ENCODE data around the gene CRACR2B.

CRACR2B gene

DNA sequence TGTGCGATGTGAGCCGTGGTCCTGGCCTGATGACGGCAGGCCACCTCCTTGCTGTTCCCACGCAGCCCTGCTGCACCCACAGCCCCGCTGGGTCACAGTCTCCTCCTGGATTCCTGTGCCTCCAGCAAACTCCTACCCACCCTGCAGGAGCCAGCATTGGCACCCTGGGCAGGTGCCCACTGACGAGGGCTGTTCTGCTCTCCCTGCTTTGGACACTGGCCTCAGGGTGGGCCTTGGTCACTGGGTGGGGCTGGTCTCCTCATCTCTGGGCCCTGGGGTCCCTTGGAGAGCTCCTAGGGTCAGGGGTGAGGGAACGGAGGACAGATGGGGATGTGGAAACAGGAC lies 27.6 kb downstream of the CRACR2B start:
- no peak for DNase-seq

DNA sequence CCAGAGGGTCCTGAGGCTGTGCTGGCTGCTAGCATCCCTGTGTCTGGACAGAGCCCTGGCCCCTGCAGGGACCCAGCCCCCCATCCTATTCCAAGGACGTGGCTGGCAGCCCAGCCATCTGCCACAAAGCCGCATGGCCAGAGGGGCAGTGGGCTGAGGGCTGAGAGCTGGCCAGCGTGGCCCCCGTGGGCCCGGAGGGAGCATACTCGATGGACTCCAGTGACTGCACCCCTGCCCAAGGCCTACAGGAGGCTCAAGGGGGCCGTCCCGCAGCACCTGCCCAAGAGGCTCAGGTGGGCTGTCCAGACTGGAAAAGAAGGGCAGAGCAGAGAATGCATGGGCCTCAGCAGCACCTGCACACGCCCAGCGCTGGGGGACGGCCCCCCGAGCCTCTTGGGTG lies 28.1 kb downstream of the CRACR2B start:
- no peak for DNase-seq

DNA sequence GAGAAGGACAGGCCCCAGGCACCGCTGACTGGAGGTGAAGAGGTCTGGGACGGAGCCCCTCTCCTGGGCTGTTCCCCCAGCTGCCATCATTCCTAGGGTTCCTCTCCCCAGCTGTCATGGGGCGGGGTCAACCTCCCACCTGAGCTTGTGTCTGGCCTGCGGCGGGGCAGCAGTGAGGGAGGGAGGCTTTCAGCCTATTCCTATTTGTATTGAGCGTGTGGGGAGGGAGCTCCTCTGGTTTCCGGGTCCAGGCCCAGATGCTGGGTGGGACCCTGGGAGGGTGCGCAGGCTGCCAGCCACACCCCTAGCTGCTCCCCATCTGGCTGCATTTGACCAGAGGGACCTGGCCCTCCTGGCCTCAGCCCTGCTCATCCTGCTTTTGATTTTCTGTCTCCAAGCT lies 28.7 kb downstream of the CRACR2B start:
- DNase-seq, result no peak

DNA sequence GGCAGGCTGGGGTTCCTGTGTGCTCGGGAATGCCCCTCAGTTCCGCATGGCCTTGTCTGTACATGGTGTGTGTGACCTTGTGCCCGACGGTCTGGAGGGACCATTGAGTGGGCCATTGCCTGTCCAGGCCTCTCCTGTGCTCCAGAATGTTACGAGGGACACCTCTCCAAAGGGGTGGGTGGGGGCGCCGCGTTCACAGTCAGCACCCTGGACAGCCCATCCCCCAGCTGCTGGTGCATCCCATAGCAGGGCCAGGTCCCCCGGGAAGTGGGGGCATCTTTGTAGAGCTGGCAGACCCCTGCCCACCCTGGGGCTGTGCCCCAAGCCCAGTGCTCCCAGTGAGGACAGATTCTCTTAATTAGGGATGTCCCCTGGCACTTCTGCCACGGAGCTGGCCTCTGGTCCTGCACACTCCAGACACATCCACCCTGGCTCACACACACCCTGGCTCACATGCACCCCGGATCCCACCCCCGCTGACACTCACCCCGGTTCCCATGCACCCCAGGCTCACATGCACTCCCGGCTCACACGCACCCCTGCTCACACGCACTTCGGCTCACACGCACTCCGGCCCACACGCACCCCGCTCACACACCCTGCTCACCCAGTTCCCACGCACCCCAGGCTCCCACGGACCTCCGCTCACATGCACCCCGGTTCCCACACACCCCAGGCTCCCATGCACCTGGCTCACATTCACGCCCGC lies 30.5 kb downstream of the CRACR2B start:
- DNase-seq, result no peak

DNA sequence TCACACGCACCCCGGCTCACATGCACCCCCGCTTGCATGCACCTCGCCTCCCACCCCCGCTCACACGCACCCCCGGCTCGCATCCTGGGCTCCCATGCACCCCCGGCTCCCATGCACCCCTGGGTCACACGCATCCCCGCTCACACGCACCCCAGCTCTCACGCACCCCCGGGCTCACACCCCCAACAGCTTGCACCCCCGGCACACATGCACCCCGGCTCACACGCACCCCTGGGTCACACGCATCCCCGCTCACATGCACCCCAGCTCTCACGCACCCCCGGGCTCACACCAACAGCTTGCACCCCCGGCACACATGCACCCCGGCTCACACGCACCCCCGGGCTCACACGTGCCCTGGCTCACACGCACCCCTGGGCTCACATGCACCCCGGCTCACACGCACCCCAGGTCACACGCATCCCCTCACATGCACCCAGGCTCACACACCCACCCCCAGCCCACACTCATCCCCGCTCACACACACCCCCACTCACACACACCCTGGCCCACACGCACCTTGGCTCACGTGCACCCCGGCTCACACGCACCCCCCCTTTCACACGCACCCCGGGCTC lies 31.1 kb downstream of the CRACR2B start:
- DNase-seq, result no peak

DNA sequence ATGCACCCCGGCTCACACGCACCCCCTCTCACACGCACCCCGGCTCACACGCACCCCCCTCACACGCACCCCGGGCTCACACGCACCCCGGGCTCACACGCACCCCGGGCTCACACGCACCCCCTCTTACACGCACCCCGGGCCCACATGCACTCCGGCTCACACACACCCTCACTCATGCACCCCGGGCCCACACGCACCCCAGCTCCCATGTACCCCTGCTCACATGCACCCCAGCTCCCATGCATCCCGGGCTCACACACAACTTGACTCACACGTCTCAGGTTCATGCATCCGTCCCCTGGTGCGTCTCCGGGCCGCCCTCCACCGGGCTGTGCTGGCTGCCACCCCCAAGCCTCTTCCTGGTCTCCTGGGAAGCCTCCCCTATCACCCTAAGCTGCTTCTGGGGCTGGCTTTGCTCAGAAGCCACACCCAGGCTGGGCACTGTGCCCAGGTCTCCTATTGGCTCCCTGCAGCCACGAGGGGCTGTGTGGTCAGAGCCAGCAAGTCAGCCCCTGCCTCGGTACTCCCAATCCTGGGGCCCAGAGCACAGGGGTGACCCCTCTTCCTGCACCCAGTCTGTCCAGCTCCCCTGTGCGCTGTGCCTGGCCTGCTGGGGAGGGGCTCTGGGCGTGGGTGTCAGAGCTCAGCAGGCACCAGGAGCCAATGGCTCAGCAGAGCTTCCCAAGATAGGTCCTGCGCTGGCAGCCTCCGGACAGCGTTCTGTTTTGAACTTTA lies 31.8 kb downstream of the CRACR2B start:
- no peak for DNase-seq

DNA sequence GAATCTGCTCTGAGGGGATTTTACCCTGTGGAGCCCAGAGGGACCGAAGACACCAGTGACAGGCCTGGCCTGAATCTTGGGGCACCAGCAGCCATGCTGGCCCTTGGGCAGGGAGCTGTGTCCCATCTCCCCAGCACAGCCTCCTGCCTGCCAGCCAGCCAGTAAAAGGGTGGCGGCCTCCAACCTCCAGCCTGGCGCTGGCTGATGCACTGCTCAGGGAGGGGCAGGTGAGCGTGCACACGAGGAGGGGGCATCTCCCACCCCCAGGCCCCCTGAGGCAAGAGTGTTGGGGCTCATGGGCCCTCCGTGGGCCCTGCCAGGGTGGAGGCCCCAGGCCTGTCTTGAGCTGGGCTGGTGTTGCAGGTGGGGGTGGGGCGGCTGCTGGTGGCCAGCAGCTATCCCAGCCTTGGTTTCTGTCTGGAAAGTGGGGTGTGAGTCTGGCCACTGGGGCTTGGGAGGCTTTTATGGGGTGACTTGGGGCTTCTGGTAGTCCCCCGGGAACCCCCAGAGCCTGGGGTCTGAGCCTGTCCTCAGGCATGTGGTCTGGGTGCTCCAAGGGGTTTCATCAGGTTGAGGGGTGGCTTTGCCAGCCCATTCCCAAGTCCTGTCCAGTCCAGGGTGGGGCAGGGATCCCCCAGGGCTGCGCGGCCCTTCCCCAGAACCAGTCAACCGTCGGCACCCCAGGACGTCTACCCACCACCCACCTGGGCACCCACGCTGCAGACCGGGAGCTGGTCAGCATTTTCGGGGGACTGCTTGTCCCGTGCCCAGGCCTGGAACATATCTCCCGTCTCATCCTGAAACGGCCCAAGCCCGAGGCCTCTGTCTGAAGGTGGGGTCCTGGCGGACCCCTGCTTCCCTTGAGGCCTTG lies 32.8 kb downstream of the CRACR2B start:
- DNase-seq, result no peak

DNA sequence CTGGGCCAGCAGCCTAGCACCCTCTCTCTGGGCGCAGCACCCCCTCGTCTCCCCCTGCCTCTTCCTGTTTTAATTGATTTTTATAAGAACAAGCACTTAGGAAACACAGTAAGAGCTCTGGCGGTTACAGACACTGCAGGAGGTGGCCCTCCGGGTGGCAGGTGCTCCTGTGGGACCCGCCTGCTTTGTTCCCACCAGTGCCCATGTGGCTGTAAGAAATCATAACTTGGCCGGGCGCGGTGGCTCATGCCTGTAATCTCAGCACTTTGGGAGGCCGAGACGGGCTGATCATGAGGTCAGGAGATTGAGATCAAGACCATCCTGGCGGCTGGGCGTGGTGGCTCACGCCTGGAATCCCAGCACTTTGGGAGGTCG lies 33.4 kb downstream of the CRACR2B start:
- no peak for DNase-seq

DNA sequence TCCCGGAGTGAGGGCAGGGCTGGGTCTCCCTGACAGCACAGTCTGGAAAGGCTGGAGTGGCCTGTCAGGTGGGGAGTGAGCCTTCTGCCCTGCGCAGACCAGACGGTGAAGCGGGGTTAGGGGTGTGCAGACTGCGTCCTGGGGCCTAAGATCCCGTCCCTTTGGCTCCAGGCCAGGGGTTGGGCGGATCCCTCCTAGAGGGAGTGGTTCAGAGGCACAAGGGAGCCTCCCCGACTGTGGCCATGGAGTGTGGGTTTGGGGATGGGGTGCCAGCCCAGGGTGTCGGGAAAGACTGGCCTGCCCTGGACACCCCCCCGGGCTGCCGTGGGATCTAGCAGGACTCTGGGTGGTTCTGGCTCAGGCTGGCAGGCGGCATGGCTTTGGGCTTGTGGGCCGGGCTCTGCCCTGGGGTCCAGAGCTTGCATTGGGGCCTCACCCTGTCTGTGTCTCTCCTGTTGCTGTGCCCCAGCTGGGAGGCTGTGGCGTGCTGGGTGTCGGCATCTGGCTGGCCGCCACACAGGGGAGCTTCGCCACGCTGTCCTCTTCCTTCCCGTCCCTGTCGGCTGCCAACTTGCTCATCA lies 34.5 kb downstream of the CRACR2B start:
- no peak for DNase-seq

DNA sequence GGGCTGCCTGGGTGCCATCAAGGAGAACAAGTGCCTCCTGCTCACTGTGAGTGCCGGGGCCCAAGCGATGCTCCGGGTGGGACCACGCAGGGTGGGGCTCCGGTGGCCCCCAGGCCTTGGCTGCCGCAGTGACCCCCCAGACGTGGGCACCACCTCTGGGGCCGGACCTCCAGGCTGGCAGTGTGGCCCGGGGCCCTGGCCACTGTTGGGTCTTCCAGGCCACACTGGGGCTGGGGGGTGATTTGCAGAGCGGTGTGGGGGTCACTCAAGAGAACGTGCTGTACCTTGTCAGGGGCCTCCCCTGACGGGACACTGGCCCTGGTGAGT lies 34.9 kb downstream of the CRACR2B start:
- no peak for DNase-seq

DNA sequence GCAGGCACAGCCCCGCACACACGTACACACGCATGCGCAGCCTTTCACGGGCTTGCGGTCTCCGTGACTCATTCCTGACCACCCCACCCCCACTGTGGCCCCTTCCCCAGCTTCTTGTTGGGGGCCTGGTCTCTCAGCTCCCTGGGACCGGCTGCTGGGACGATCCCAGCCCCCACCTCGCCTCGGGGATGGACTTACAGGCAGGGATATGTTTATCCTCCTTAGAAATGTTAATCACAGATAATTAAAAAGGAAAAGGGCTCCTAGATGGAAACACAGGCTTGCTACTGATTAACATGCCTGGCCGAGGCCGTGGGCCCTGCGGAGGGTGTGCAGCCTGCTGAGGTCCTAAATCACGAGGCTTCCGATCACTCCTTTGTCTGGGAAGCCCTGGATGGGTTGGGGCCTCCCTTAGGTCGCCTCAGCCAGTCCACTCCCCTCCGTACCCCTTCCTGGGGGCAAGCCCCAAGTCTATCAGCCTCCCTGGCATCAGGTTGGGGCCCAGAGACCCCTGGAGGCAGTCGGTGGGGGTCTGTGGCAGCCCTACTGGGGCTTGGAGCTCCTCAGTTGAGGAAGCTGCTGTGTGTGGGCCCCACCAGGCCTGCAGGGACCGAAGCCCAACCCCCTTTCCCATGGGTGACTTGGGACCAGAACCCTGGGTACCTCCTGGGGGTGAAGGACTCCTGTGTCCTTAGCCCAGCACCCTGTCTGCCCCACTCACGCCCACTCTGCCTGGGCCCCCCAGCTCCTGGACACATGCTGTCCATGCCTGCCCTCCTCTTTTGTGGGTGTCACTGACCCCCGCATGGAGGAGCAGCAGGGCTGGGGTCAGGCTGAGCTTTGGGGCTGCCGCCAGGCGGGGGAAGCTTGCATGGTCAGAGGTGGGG lies 35.5 kb downstream of the CRACR2B start:
- no peak for DNase-seq

DNA sequence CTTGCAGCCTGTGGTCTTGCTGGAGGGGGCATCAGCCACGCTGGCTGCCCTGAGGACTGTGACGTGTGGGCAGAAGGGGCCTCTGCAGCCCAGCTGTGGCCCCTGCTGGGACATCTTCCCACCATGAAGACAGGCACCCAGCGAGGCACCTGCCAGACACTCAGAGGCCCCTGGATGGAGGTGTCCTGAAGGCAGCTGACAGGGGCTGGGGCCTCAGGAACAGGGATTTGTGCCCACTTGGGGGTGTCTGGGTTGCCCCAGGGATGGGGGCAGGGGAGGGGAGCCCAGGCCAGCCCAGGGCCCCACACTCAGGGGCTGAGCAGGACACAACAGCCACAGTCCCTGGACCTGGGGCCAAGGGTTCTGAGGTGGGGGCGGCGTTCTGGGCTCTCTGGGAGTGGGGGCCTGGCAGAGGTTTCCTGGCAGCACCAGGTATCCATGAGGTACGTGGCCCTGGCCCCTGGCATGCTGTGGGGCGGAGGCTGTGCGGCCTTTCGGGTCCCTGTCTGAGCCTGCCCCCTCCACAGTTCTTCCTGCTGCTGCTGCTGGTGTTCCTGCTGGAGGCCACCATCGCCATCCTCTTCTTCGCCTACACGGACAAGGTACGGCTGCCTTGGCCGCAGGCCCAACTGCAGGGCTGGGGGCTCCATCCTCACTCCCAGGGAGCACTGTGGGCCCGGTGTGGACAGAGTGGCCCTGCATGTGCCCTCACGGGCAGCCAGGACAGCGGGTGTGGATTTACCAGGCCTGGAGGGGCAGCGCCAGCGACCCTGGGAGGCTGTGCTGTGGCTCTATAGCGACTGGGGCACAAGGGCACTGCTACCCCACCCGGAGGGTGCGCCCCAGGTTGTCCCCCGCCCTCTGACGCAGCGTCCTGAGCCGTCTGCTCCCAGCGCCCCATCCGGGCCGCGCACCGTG lies 36.5 kb downstream of the CRACR2B start:
- no peak for DNase-seq

DNA sequence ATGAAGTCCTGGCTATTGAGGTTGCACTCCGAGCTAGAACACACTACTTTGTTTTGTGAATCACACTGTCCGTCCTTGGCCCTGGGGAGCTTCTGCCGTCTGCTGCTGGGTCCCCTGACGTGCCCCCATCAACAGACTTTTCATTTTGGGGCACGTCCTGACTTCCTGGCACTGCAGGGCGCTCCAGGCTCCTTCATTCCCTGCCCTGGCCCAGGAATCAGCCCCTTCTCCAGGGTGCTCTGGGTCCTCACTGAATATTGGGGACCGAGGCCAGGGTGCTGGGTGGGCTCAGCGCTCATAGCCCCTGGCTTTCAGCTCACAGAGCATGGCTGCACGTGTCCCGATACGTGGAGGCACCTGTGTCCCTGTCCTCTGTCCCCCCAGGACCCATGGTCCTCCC lies 37.2 kb downstream of the CRACR2B start:
- DNase-seq, result no peak

DNA sequence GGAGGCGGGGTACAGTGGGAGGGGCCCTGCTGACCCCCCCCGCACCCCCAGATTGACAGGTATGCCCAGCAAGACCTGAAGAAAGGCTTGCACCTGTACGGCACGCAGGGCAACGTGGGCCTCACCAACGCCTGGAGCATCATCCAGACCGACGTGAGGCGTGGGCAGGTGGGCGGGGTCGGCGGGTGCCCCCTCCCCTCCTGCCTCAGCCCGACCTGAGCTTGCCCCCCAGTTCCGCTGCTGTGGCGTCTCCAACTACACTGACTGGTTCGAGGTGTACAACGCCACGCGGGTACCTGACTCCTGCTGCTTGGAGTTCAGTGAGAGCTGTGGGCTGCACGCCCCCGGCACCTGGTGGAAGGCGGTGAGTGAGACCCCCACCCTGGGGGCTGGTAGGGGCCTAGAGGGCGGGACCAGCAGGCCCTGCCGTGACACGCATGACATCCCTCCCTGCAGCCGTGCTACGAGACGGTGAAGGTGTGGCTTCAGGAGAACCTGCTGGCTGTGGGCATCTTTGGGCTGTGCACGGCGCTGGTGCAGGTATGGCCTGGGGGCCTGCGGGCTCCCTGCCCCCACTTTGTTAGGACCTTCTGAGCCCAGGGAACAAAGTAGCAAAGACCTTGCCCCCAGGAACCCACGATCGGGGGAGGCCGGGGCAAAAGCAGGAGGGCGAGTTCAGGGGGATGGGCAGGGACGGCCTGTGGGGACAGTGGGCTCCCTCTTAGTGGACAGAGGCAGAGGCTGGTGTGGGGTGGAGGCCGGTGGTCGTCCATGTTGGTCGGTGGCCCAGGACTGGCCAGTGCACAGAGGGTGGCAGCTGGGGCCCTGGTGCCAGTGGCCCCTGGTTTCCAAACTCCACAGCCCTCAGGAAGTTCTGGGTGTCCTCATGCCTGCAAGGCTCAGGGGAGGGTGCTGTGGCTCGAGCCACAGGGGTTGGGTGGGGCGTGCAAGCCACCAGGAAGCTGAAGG lies 38.0 kb downstream of the CRACR2B start:
- no peak for DNase-seq

DNA sequence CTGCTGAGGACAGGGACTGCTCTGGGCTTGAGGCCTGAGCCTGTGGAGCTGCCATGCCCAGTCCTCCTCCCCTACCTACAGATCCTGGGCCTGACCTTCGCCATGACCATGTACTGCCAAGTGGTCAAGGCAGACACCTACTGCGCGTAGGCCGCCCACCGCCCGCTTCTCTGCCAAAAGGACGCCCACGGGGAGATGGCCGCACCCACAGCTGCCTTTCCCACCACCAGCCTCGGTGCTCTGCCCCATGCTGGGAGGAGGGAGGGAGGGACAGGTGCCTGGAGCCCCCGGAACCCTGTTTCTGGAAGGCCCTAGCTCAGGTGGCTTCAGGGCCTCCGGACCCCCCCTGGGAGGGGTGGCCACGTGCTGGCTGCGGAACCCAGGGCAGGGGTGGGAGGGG lies 38.8 kb downstream of the CRACR2B start:
- DNase-seq, result no peak

DNA sequence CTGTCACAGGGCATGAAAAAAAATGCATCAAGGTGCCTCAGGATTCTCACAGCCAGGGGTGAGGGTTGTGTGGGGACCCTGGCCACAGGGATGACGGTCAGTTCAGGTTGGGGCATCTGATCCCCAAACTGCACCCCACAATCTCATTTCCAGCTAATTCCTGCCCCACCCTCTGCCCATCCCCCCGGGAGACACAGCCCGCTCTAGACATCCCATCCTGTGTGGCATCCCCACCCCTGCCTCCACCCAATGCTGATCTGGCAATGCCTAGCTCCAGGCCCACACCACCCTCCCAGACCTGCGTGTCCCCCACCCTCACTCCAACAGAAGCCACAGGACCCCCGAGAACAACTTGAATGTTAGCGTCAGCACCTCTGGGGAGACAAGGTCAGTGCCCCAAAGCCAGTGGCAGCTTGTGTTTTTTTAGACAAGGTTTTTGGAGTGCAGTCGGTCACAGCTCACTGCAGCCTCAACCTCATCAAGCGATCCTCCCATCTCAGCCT lies 40.2 kb downstream of the CRACR2B start:
- DNase-seq, result no peak

DNA sequence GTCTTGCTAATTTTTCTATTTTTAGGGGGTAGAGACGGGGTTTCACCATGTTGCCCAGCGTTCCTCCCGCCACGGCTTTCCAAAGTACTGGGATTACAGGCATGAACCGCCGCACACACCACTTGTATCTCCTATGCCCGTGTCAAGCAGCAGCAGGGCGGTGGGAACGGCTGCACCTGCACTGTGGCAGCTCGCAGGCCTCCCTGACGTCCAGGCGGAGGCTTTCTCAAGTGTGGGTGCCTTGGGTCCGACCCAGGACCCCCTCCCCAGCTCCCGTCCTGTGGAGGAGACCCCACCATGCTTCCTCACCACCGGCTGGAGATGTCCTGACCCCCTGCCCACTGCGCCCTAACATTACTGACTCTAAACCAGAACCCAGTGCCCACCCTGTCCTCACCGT lies 40.7 kb downstream of the CRACR2B start:
- no peak for DNase-seq

DNA sequence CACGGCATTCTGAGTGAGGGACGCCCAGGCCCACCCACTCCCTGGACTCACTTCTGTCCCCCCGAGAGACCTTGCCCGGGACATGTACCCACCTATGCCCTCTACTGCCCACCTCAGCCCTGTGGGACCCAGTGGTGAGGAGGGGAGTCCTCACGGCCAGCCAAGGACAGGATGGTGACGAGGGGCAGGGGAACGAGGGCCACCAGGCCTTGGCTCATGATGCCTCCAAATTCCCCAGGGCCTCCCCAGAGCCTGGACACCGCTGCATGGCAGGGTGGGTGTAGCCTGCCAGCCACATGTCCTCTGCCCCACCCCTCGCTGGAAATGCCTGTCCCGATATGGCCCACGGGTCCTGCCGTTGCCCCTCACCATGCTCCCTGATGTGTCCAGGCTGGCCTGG lies 41.1 kb downstream of the CRACR2B start:
- DNase-seq, result no peak

DNA sequence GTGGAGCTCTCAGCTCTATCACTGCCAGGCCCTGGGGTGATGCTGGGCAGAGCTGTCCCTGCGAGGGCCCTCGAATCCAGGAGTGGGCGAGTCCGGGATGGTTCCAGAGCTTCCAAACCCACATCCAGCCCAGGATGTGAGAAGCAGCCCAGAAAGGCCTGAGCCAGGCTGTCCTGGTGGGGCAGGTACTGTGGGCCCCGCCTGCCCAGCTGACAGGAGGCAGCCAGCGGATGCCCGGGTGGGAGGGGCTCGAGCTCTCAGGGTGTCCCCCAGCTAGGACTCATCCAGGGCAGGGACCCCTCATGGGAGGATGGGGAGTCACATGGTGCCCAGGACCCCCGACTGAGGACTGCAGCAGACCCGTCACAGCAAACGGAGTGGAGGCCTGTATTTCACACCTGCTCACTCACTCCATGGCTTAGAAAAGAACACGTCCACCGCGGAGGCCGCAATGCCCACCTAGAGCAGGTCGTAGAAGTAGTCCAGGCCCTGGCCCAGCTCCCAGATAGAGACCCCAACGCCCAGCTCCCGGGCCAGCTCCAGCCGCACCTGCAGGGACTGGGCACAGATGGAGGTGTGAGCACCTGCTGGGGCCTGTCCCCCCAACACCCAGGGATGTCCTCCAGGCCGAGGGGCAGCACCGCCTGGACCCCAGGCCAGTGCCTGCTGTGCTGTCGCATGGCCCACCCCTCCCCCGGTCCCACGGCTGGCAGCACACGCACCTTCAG lies 41.8 kb downstream of the CRACR2B start:
- DNase-seq, result no peak

Data from CD4-positive, alpha-beta T cell treated with Interleukin-17A for 4 hours (primary cell).